ENCODE results near the gene GALNT4.

GRCh38 chr12:89539426-89540223, 15.0 kb upstream of the GALNT4 start:
- TF ChIP-seq BHLHE40 (IDR thresholded peaks at IDR 0.05; ENCODE audit: borderline replicate concordance in 1 of 2, low read depth in 2 of 2, low read length in 1 of 2): no peak
- no peak for TF ChIP-seq CBFB (IDR thresholded peaks at IDR 0.05; ENCODE audit: low read depth)
- no peak for TF ChIP-seq POLR2A (IDR thresholded peaks at IDR 0.05; ENCODE audit: low read depth, low read length)
- no peak for TF ChIP-seq HDAC6 (IDR thresholded peaks at IDR 0.05; ENCODE audit: unreplicated experiment)
- TF ChIP-seq, protein P1, sequence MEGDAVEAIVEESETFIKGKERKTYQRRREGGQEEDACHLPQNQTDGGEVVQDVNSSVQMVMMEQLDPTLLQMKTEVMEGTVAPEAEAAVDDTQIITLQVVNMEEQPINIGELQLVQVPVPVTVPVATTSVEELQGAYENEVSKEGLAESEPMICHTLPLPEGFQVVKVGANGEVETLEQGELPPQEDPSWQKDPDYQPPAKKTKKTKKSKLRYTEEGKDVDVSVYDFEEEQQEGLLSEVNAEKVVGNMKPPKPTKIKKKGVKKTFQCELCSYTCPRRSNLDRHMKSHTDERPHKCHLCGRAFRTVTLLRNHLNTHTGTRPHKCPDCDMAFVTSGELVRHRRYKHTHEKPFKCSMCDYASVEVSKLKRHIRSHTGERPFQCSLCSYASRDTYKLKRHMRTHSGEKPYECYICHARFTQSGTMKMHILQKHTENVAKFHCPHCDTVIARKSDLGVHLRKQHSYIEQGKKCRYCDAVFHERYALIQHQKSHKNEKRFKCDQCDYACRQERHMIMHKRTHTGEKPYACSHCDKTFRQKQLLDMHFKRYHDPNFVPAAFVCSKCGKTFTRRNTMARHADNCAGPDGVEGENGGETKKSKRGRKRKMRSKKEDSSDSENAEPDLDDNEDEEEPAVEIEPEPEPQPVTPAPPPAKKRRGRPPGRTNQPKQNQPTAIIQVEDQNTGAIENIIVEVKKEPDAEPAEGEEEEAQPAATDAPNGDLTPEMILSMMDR (IDR thresholded peaks at IDR 0.05 in 2 of 3, conservative IDR thresholded peaks at IDR 0.05 in 1 of 3; ENCODE audit: control insufficient read depth in 2 of 3, extremely low read depth in 1 of 3, insufficient read depth in 1 of 3, low read depth in 3 of 3, low read length in 3 of 3): no peak
- no peak for TF ChIP-seq POLR2AphosphoS5 (IDR thresholded peaks at IDR 0.05; ENCODE audit: low read length)
- no peak for TF ChIP-seq MTA3 (IDR thresholded peaks at IDR 0.05; ENCODE audit: borderline replicate concordance, low read length)
- no peak for TF ChIP-seq SMC3 (IDR thresholded peaks at IDR 0.05; ENCODE audit: borderline replicate concordance, low read length)
